Astrocyte (in vitro differentiated cells and primary cell): ENCODE data around the gene CSMD2. TPM values are rescaled to one million over a fixed set of nuclear protein-coding genes. Genes with fewer than 3 reads are reported as not detected.

Source experiments
- DNase-seq: peaks from one replicate; pipeline ENCODE4 v3.0.0-alpha.2; 2010; ENCODE audit warnings: low read depth
- FAIRE-seq: peaks from 2 replicates; lab custom pipeline; 2011; peaks lifted over from hg19 to GRCh38; lab: Jason Lieb, UNC
- H2AFZ ChIP-seq: 2 replicates; pipeline ENCODE4 v1.6.0; 2012; ENCODE audit warnings: low read depth, low read length, inconsistent platforms
- H3K27ac ChIP-seq: 2 replicates; pipeline ENCODE4 v1.5.1; 2011; ENCODE audit warnings: low read depth, low read length, inconsistent platforms
- H3K27me3 ChIP-seq: 2 replicates; pipeline ENCODE4 v1.6.0; 2011; ENCODE audit warnings: low read length, inconsistent platforms; ENCODE audit not compliant: insufficient read depth
- H3K36me3 ChIP-seq: 2 replicates; pipeline ENCODE4 v1.5.1; 2011; ENCODE audit warnings: low read length, inconsistent platforms; ENCODE audit not compliant: insufficient read depth
- H3K4me1 ChIP-seq: 2 replicates; pipeline ENCODE4 v1.5.1; 2011; ENCODE audit warnings: low read length, inconsistent platforms; ENCODE audit not compliant: insufficient read depth
- H3K4me2 ChIP-seq: 2 replicates; pipeline ENCODE4 v1.6.0; 2012; ENCODE audit warnings: low read length, inconsistent platforms
- H3K4me3 ChIP-seq: 2 replicates; pipeline ENCODE4 v1.5.1; 2011; ENCODE audit warnings: low read depth, mild to moderate bottlenecking, low read length, inconsistent platforms; ENCODE audit not compliant: insufficient read depth
- H3K79me2 ChIP-seq: 2 replicates; pipeline ENCODE4 v1.6.0; 2012; ENCODE audit warnings: mild to moderate bottlenecking, low read length, inconsistent platforms; ENCODE audit not compliant: insufficient read depth
- H3K9ac ChIP-seq: 2 replicates; pipeline ENCODE4 v1.6.0; 2012; ENCODE audit warnings: mild to moderate bottlenecking, low read length, inconsistent platforms
- H3K9me3 ChIP-seq: 2 replicates; pipeline ENCODE4 v1.5.1; 2012; ENCODE audit warnings: low read depth, mild to moderate bottlenecking, low read length, inconsistent platforms; ENCODE audit not compliant: insufficient read depth
- H4K20me1 ChIP-seq: 2 replicates; pipeline ENCODE4 v1.6.0; 2012; ENCODE audit warnings: low read length, inconsistent platforms; ENCODE audit not compliant: insufficient read depth
- H3K27ac Mint-ChIP-seq: one replicate; pipeline ENCODE4 v1.8.0; 2021; ENCODE audit warnings: mild to moderate bottlenecking, mixed read lengths; ENCODE audit not compliant: unreplicated experiment
- H3K27me3 Mint-ChIP-seq: one replicate; pipeline ENCODE4 v1.8.0; 2021; ENCODE audit warnings: low read depth, mixed read lengths; ENCODE audit not compliant: unreplicated experiment
- H3K36me3 Mint-ChIP-seq: one replicate; pipeline ENCODE4 v1.8.0; 2021; ENCODE audit warnings: low read depth, mixed read lengths; ENCODE audit not compliant: unreplicated experiment
- H3K4me1 Mint-ChIP-seq: one replicate; pipeline ENCODE4 v1.8.0; 2021; ENCODE audit warnings: low read depth, mixed read lengths; ENCODE audit not compliant: unreplicated experiment
- H3K4me3 Mint-ChIP-seq: one replicate; pipeline ENCODE4 v1.8.0; 2021; ENCODE audit warnings: mild to moderate bottlenecking, moderate library complexity, mixed read lengths; ENCODE audit not compliant: unreplicated experiment
- H3K9me3 Mint-ChIP-seq: one replicate; pipeline ENCODE4 v1.8.0; 2021; ENCODE audit warnings: mild to moderate bottlenecking, mixed read lengths; ENCODE audit not compliant: unreplicated experiment
- EZH2 ChIP-seq: IDR thresholded peaks from 2 replicates; pipeline ENCODE4 v1.6.1; 2012; ENCODE audit warnings: mild to moderate bottlenecking, low read length, inconsistent platforms; ENCODE audit not compliant: insufficient read depth
- total RNA-seq: library from RNA; stranded (reverse); gene quantifications from 2 replicates; pipeline ENCODE4 v1.2.1, GENCODE V29; 2021
- TF ChIP-seq, protein P1 (sequence below): IDR thresholded peaks from 2 replicates; pipeline ENCODE4 v1.5.1; 2011; ENCODE audit warnings: low read depth, mild to moderate bottlenecking, inconsistent platforms, low read length, moderate library complexity; ENCODE audit not compliant: insufficient read depth

CSMD2 gene
- total RNA-seq, 1 donor from 2014 or later: 11.1 TPM

DNA sequence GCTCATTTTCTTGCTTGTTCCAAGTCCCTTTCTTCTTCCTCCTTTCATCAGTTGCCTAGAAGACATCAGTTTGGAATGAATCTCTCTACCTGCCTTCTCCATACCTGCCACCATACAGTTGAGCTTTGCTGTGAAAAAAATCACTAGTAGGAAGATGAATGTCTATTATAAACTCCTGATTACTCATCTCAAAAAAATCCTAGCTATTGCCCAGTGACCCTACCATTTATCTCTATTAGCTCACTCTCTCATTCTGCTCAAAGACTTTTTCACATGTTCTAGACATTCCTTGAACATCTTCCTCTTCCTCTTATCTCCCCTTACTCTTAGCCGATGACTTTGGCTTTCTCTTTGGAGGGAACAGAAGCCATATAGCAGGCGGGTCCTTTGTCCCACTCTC, 350.9 kb downstream of the CSMD2 start:
- Histone ChIP-seq H3K27me3 (peaks cover 5% of the 10 kb centered on the region), H3K4me1 (peaks cover 17% of the 10 kb centered on the region), H3K9ac (no peak overlapping the region), H2AFZ (no peak overlapping the region), H3K79me2 (no peaks in the 10 kb centered on the region), H3K36me3 (no peaks in the 10 kb centered on the region), H3K4me2 (peak overlapping the region; percentile 68), H3K9me3 (no peaks in the 10 kb centered on the region), H3K4me3 (no peak overlapping the region), H4K20me1 (peaks cover 11% of the 10 kb centered on the region), H3K27ac (no peak overlapping the region)
- peak overlapping the region; percentile 37 for H3K27ac Mint-ChIP-seq
- no peak overlapping the region for H3K4me3 Mint-ChIP-seq
- peaks cover 10% of the 10 kb centered on the region for H3K9me3 Mint-ChIP-seq
- H3K36me3 Mint-ChIP-seq: peaks cover 21% of the 10 kb centered on the region
- H3K4me1 Mint-ChIP-seq: peaks cover 18% of the 10 kb centered on the region
- FAIRE-seq: no peak
- peaks cover 2% of the 10 kb centered on the region for H3K27me3 Mint-ChIP-seq
- DNase-seq: peak; percentile 62
- TF ChIP-seq, protein P1, sequence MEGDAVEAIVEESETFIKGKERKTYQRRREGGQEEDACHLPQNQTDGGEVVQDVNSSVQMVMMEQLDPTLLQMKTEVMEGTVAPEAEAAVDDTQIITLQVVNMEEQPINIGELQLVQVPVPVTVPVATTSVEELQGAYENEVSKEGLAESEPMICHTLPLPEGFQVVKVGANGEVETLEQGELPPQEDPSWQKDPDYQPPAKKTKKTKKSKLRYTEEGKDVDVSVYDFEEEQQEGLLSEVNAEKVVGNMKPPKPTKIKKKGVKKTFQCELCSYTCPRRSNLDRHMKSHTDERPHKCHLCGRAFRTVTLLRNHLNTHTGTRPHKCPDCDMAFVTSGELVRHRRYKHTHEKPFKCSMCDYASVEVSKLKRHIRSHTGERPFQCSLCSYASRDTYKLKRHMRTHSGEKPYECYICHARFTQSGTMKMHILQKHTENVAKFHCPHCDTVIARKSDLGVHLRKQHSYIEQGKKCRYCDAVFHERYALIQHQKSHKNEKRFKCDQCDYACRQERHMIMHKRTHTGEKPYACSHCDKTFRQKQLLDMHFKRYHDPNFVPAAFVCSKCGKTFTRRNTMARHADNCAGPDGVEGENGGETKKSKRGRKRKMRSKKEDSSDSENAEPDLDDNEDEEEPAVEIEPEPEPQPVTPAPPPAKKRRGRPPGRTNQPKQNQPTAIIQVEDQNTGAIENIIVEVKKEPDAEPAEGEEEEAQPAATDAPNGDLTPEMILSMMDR: no peak
- TF ChIP-seq EZH2: no peak

GRCh38 chr1:33810571-33810970, 354.5 kb downstream of the CSMD2 start:
- Histone ChIP-seq H3K4me1 (peaks cover 16% of the 10 kb centered on the region), H3K27ac (no peak overlapping the region), H3K79me2 (no peaks in the 10 kb centered on the region), H3K9ac (no peak overlapping the region), H3K27me3 (peaks cover 5% of the 10 kb centered on the region), H3K9me3 (peaks cover 5% of the 10 kb centered on the region), H2AFZ (no peak overlapping the region), H4K20me1 (peaks cover 11% of the 10 kb centered on the region), H3K4me2 (no peak overlapping the region), H3K4me3 (no peak overlapping the region), H3K36me3 (no peaks in the 10 kb centered on the region)
- no peak for DNase-seq
- Mint-ChIP-seq H3K9me3 (peaks cover 16% of the 10 kb centered on the region), H3K27ac (no peak overlapping the region), H3K4me1 (peaks cover 15% of the 10 kb centered on the region), H3K36me3 (peaks cover 26% of the 10 kb centered on the region), H3K27me3 (no peaks in the 10 kb centered on the region), H3K4me3 (no peak overlapping the region)
- no peak for FAIRE-seq
- TF ChIP-seq, protein P1: no peak
- TF ChIP-seq EZH2: no peak

GRCh38 chr1:33805988-33806387, 359.0 kb downstream of the CSMD2 start:
- no peak overlapping the region for H2AFZ ChIP-seq
- Mint-ChIP-seq H3K27ac (no peak overlapping the region), H3K4me3 (no peak overlapping the region), H3K9me3 (peaks cover 8% of the 10 kb centered on the region), H3K4me1 (no peaks in the 10 kb centered on the region), H3K36me3 (peaks cover 18% of the 10 kb centered on the region), H3K27me3 (no peaks in the 10 kb centered on the region)
- FAIRE-seq (no peak), DNase-seq (no peak)
- H3K4me3 ChIP-seq: no peak overlapping the region
- H3K9me3 ChIP-seq: peaks cover 5% of the 10 kb centered on the region
- H3K4me1 ChIP-seq: no peaks in the 10 kb centered on the region
- H3K4me2 ChIP-seq: no peak overlapping the region
- no peak overlapping the region for H3K27ac ChIP-seq
- H3K9ac ChIP-seq: no peak overlapping the region
- H3K79me2 ChIP-seq: no peaks in the 10 kb centered on the region
- TF ChIP-seq EZH2: no peak
- TF ChIP-seq, protein P1: no peak
- peaks cover 2% of the 10 kb centered on the region for H3K36me3 ChIP-seq
- no peaks in the 10 kb centered on the region for H4K20me1 ChIP-seq
- no peaks in the 10 kb centered on the region for H3K27me3 ChIP-seq
